ENCODE measurements around the gene METTL26. TPM values are rescaled to one million over a fixed set of nuclear protein-coding genes. Genes with fewer than 3 reads are reported as not detected.

METTL26 gene
- total and polyA plus RNA-seq, 10 of the 15 experiments (the other 5 are each of a cell fraction or from before 2014, with no cell fraction given) = 5.4 to 163 (median 79.3) TPM

DNA sequence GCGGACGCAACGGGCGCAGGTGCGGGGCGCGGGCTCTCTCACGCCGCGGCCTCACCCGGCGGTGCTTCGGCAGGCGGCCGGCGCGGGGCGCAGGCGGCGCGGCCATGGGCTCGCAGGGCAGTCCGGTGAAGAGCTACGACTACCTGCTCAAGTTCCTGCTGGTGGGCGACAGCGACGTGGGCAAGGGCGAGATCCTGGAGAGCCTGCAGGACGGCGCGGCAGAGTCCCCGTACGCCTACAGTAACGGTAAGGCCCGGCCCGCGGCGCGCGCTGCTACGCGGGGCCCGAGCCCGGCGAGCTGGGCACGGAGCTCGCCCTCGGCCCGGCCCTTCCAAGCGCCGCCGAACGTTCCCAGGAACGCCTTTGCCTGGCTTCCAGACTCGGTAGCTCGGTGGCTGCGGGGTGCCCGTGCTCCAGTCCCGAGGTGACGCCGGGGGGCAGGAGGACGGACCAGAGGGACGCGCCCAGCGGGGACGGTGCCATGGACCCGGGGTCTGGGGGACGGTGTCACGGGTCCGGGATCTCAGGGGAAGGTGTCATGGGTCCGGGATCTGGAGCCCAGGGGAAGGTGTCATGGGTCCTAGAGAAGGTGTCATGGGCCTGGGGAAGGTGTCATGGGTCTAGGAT lies 45.8 kb downstream of the METTL26 start:
- ChIA-PET POLR2A (no interaction called here), RAD21 (ENCODE audit: unreplicated experiment) (no interaction called here), SMC1A (ENCODE audit: uncharacterized antibody, unreplicated experiment) (no interaction called here), CTCF (interaction anchor here (0.6 kb wide), 1 partner anchor 105 kb away, joined by 3 read pairs; no protein-coding TSS in a partner anchor)
- peak overlapping the region; percentile 87 for H3K9ac ChIP-seq (ENCODE audit: control insufficient read depth, insufficient read depth, low read length)
- intact Hi-C loops (cut with micrococcal nuclease; ENCODE audit: unreplicated experiment) (no loop called here), in situ Hi-C loops (cut with MboI) (no loop called here)
- no TSS peak for BruUV-seq (replicated peaks)
- no peak for ATAC-seq
- DNase-seq (ENCODE audit: low read depth, low spot score) = no peak
- H3K27me3 ChIP-seq (replicated peaks in 1 of 2; ENCODE audit: control insufficient read depth in 2 of 2, insufficient read depth in 2 of 2, low read length in 1 of 2) = no peaks in the 10 kb centered on the region
- peak overlapping the region; percentile 86 for H3K4me3 ChIP-seq
- peak overlapping the region; percentile 57 for H2AFZ ChIP-seq (ENCODE audit: control insufficient read depth, low read depth, low read length)
- H3K27ac ChIP-seq (ENCODE audit: control insufficient read depth, insufficient read depth) = peak overlapping the region; percentile 25; the same call in 1 of the 2 replicates
- TF ChIP-seq IRF5 (IDR thresholded peaks at IDR 0.05; ENCODE audit: borderline replicate concordance) (no peak), BHLHE40 (IDR thresholded peaks at IDR 0.05; ENCODE audit: borderline replicate concordance in 1 of 2, low read depth in 2 of 2, low read length in 1 of 2) (peak in 1 of 2 experiments; percentile 3; a peak in 1 of 4 replicates), NKRF (conservative IDR thresholded peaks at IDR 0.05) (peak; percentile 84), IKZF1 (conservative IDR thresholded peaks at IDR 0.05) (peak; percentile 37), ZNF207 (IDR thresholded peaks at IDR 0.05; ENCODE audit: borderline replicate concordance) (0 out of 2 replicates have a peak, but pooled peaks have one; percentile 39), BACH1 (IDR thresholded peaks at IDR 0.05; ENCODE audit: borderline replicate concordance) (peak; percentile 49; the same call in 1 of the 2 replicates), LARP7 (IDR thresholded peaks at IDR 0.05) (peak; percentile 96), GATAD2B (conservative IDR thresholded peaks at IDR 0.05; ENCODE audit: low read depth) (peak; percentile 70), MYC (IDR thresholded peaks at IDR 0.05; ENCODE audit: insufficient read depth, insufficient read length, insufficient replicate concordance, low read length, severe bottlenecking) (no peak), USF2 (IDR thresholded peaks at IDR 0.05; ENCODE audit: borderline replicate concordance, low read depth, low read length) (no peak), SMARCA5 (IDR thresholded peaks at IDR 0.05) (peak; percentile 89), DPF2 (IDR thresholded peaks at IDR 0.05) (peak; percentile 7)
- TF ChIP-seq, protein P1, sequence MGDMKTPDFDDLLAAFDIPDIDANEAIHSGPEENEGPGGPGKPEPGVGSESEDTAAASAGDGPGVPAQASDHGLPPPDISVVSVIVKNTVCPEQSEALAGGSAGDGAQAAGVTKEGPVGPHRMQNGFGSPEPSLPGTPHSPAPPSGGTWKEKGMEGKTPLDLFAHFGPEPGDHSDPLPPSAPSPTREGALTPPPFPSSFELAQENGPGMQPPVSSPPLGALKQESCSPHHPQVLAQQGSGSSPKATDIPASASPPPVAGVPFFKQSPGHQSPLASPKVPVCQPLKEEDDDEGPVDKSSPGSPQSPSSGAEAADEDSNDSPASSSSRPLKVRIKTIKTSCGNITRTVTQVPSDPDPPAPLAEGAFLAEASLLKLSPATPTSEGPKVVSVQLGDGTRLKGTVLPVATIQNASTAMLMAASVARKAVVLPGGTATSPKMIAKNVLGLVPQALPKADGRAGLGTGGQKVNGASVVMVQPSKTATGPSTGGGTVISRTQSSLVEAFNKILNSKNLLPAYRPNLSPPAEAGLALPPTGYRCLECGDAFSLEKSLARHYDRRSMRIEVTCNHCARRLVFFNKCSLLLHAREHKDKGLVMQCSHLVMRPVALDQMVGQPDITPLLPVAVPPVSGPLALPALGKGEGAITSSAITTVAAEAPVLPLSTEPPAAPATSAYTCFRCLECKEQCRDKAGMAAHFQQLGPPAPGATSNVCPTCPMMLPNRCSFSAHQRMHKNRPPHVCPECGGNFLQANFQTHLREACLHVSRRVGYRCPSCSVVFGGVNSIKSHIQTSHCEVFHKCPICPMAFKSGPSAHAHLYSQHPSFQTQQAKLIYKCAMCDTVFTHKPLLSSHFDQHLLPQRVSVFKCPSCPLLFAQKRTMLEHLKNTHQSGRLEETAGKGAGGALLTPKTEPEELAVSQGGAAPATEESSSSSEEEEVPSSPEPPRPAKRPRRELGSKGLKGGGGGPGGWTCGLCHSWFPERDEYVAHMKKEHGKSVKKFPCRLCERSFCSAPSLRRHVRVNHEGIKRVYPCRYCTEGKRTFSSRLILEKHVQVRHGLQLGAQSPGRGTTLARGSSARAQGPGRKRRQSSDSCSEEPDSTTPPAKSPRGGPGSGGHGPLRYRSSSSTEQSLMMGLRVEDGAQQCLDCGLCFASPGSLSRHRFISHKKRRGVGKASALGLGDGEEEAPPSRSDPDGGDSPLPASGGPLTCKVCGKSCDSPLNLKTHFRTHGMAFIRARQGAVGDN (IDR thresholded peaks at IDR 0.05) = 0 out of 2 replicates have a peak, but pooled peaks have one; percentile 22
- WGBS (ENCODE audit: insufficient coverage, insufficient replicate concordance, low lambda C conversion rate, missing lambda C conversion rate) = 2% methylated on average over 39 of the region's 71 CpGs
- H3K4me1 ChIP-seq (ENCODE audit: control insufficient read depth, insufficient read depth, low read length) = peaks cover 15% of the 10 kb centered on the region
- no peak for FAIRE-seq
- H3K9me3 ChIP-seq (replicated peaks; ENCODE audit: control insufficient read depth, insufficient read depth, low read length) = no peaks in the 10 kb centered on the region
- peak overlapping the region; percentile 96 for H3K4me2 ChIP-seq (ENCODE audit: control insufficient read depth, insufficient read depth)
- H3K79me2 ChIP-seq (ENCODE audit: control insufficient read depth, insufficient read depth, low read length) = peaks cover 28% of the 10 kb centered on the region
- H4K20me1 ChIP-seq (ENCODE audit: control insufficient read depth, insufficient read depth) = no peaks in the 10 kb centered on the region
- H3K36me3 ChIP-seq (ENCODE audit: control insufficient read depth in 2 of 2, insufficient read depth in 2 of 2, low read length in 1 of 2) = no peaks in the 10 kb centered on the region

All from GM12878 (cell line).